ENCODE data around the gene ARIH1.

Gene ARIH1

DNA sequence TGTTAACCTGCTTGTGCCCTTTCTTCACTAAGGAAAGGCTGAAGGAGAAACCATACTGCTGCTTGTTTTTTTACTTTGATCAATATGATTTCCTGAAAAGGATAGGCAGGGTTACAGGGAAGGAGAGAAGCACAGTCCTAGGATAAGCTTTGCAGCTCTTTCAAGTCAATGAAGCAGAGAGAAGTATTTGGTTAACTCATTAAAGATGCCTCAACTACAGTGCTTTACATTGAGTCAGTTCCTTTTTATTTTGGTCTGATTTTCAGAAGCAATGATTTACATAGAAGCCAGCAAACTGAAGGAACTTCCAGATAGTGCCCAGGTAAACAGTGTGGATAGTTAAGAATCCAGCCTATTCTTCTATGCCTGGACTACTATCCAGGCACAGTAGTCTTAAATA lies 64.8 kb downstream of the ARIH1 start:
- DNase-seq = no peak

DNA sequence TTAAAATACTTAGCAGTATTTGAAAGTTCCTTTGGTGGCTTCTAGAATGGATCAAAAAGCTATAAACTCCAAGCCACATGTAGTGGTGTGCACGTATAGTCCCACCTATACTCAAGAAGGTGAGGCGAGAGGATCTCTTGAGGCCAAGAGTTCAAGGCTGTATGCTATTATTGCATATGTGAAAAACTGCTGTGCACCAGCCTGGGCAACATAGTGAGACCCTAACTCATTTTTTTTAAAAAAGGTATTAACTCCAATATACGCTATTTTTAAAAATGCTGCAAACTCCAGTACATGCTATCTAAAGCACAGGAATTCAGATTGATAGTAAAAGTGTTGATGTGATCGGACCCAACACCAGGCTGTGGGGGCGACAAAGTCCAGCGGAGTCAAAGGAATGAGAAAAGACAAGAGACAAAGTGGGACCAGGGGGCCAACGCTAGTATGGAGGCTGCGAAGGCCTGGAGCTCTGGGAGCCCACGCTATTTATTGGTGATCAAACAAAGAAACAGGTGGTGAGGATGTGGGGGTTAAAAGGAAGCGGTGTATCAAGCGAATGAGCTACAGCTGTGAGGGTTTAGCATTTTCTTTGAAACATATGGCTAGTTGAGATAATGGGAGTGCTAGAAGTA lies 66.6 kb downstream of the ARIH1 start:
- no peak for DNase-seq

DNA sequence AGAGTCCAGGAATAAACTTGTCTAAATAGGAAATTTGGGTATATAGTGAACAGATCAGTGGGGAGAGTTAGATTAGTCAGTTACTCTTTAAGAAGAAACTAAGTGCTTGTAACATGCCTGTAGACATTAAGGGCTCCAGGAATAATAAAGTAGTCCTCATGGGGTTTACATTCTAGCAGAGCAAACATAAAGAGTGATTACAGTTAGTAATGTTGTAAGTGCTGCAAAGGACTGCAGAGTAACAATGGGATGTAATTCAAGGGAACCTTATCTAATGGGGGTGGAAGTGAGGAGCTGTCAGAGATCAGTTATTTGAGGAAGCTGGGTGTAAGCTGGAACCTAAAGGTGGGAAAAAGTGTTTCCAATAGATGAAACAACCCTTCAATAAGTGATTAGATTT lies 67.5 kb downstream of the ARIH1 start:
- DNase-seq = no peak

DNA sequence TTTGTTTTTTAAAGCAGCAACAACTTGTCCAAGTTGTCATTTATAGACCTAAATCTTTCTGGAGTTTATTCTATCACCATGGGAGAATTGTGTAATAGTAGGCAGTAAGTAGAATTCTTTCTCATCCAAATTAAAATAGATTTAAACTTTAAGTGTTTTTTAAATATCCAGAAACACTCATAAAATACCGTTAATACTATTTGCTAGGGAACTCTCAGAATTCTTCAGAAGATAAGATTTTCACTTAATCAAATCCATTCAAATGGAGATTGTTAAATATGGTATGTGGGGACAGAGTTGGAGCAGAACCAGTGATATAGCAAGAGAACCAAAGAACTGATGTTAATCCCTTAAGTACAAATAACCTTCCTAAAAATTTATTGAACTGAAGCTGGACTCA lies 71.0 kb downstream of the ARIH1 start:
- no peak for DNase-seq

DNA sequence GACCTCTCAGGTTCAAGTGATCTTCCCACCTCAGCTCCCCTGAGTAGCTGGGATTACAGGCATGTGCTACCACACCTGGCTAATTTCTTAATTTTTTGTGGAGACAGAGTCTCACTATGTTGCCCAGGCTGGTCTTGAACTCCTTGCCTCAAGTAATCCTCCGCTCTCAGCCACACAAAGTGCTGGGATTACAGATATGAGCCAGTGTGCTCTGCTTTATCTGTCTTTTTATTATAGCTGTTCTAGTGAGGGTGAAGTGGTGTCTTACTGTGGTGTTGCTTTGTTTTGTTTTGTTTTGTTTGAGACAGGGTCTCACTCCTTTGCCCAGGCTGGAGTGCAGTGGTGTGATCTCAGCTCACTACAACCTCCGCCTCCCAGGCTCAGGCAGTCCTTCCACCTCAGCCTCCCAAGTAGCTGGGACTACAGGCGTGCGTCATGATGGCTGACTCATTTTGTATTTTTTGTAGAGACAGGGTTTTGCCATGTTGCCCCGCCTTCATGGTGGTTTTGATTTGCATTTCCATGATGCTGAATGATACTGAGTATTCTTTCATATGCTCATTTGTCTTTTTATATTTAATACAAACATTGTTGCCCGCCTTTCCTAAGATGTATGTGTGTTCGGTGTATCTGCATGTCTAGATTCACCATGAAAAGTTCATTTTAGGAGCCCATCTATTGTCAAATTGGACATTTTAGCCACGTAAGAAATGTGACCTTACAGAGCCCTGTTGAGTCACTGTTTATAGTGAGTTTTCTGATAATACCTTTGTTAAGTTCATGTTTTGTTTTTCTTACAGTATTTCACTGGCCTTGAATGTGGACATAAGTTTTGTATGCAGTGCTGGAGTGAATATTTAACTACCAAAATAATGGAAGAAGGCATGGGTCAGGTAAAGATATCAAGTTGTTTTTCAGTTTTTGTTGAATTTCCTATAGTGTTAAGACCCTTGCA lies 80.6 kb downstream of the ARIH1 start:
- DNase-seq = no peak

DNA sequence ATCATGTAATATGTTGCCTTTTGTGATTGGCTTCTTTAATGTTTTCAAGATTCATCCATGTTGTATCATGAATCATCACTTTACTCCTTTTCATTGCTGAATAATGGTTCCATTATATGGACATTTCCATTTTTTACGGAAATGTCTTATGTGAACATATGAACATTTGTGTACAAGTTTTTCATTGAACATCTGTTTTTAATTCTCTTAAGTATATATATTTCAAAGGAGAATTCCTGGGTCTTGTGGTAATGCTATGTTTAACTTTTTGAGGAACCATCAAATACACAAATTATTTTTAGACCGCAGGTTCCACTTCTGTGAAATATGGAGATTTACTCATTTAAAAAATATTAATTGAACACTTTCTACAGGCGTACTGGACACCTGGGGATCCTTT lies 85.7 kb downstream of the ARIH1 start:
- DNase-seq = no peak

DNA sequence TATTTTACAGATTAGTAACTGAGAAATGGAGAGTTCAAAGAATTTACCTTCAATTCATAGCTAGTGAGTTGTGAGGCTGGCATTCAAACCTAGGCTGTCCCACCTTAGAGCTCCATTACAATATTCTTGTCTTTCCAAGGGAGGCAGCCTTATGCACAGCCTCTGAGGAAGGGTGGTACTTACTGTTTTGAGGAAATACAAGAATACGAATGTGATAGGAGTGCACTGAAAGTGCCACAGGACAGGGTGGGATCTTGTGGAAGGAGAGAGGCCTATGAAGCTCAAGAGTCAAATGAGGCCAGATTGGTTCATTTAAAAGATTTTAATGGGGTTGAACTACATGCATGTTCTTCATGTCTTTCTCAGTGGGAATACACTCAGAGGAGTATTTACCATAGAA lies 86.3 kb downstream of the ARIH1 start:
- no peak for DNase-seq

DNA sequence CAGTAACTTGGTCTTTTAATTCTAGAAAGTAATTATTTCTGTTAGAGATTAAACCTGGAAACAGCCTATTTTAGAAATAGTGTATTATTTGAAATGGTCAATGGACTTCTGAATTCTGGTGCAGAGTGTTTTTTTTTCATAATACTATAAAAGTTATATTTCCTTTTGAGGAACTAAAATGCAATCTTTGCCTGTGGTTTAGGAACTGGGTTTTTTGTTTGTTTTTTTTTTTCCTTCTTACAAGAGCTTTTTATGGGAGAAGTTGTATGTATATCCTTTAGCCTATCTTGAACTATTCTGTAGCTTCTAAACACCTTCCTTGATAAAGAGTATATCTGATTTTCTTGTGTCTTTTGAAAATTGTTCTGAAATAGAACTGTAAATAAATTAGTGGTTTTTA lies 88.3 kb downstream of the ARIH1 start:
- no peak for DNase-seq

DNA sequence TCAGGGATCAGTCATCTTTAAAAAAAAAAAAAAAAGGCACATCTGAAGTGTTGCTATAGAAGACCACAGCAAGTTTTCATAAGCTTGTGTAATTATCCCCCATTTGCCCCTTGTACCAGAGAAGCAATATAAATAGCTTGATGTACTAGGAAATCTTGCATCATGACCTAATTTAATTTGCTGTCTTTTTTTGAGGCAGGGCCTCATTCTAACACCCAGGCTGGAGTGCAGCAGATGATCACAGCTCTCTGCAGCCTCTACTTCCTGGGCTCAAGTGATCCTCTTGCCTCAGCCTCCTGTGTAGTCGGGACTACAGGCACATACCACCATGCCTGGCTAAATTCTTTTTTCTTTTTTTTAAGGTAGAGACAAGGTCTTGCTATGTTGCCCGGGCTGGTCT lies 88.7 kb downstream of the ARIH1 start:
- DNase-seq = no peak

DNA sequence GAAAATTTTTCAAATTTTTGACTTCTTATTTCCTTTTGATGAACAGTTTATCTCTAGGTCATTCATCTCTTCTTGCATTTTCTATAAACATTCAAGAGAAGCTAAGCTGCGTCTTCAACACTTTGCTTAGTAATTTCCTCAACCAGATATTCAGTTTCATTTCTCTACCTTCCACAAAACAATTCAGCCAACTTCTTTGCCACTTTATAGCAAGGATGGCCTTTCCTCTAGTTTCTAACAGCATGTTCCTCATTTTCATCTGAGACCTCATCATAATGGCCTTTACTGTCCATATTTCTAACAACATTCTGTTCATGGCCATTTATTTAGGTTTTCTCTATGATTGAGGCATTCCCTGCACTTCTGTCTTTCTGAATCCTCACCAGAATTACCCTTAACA lies 90.0 kb downstream of the ARIH1 start:
- no peak for DNase-seq

DNA sequence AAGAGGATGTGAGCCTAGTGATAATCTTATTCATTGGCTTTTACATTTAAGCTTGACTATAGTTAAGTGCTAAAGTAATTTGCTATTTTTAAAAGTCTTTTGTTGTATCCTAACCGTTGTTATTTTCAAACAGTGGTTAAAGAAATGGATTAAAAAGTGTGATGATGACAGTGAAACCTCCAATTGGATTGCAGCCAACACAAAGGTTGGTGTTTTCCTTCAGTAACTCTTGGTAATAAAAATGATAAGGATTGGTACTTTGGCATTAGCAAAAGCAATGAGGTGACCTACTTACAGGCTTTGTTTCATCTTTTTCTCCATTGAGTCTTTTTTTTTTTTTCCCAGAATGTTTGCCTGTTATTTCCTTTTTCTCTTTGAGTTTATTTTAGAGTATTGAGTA lies 92.8 kb downstream of the ARIH1 start:
- DNase-seq = no peak

DNA sequence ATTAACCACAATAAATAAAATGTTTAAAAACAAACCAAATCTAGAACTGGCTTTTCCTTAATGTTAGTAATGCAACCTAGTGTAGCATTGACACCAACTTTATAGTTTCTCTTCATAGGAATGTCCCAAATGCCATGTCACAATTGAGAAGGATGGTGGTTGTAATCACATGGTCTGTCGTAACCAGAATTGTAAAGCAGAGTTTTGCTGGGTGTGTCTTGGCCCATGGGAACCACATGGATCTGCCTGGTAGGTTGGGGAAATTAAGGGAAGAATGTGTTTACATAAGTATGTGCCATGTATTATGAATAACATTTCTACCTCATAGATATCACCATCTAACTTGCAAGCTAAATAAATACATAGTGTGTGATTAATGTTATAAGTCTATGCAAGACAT lies 95.9 kb downstream of the ARIH1 start:
- DNase-seq = no peak

DNA sequence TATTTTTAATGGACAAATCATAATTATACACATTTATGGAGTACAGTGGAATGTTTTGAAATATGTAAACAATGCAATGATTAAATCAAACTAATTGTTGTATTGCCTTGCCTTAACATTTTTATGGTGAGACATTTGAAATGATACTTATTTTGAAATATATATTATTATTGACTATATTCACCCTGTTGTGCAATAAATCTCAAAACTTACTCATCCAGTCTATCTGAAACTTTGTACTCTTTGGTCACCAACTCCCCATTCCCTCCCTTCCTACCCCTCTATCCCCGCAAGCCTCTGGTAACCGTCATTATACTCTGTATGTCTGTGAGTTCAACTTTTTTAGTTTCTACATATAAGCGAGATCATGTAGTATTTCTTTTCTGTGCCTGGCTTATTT lies 105.7 kb downstream of the ARIH1 start:
- no peak for DNase-seq

DNA sequence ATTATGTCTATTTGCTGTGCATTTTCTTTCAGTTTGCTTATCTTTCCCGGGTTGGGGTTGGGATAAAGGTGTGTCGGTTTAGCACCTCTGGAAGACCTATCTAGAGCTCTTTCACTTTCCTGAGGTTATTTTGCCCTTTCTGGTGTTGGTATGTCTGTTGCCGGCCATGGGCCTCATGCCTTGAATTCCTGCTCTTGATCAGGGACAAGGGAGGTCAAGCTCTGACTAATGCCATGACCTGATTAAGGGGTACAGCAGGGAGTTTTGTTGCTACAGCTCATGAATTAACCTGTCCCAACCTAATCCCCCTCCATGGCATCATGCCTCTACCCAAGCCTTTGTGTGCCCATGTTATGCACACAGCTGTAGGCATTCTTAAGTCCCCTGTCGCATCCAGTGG lies 109.9 kb downstream of the ARIH1 start:
- DNase-seq = no peak

DNA sequence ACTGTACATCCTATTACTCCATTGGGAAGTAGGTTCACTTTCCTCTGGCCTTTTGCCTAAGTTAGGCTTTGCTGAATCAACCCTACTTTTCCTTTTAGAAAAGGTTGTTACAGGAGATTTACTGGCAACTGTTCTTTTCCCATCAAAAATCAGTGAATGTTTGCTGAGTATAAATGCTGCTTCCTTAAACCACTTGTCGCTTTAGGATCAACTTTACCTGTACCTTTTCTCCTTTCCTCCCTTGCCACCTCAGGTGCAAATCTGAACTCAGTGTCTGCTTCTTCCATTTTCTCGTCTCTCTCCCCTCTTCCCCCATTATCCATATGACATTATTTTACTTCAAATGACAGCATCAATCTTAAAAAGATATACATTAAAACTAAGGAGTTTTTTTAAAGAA lies 110.9 kb downstream of the ARIH1 start:
- no peak for DNase-seq

DNA sequence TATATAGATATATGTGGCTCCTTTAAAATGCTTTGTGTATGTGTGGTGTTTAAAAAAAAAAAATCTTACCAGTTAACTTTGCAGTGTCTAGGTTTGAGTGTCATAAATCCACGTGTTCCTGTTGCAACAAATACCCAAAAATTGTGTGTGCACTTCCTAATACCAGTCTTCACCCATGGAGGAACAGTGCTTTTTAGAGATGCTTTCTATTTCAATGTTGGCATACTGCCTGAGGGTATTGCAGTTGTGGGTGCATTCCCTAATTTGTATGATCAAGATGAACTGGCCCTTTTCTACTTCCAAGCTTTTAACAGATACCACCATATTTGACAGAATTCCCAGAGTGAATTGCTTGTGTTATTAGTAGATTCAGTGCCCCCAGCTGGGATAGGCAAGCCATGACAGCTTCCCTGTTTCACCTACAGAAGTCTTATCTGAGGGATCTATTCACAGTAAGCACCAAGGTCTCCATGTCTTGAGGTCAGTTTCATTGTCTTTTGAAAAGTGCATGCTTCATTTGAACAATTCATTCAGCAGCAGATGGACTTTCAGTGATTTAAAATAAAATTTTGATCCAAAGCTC lies 111.4 kb downstream of the ARIH1 start:
- peak in 4 of 58 donors; percentile 1 to 2 (median 1) for DNase-seq

DNA sequence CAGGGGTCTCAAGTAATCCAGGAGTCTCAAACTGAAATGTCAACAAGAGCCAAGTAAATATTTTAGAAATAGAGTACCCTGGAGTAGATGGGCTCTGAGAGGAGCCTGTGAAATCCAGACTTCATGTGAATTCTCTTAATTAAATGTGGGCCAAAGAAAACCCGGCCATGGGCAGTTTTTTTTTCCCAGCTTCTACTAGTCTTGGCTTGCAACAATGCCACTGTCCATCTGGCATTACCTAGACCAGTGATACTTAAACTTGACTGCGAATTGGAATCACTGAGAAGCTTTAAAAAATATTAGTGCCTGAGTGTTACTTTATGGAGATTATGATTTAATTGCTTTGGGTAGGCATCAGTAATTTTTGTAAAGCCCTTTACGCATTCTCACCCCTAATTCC lies 114.0 kb downstream of the ARIH1 start:
- no peak for DNase-seq

DNA sequence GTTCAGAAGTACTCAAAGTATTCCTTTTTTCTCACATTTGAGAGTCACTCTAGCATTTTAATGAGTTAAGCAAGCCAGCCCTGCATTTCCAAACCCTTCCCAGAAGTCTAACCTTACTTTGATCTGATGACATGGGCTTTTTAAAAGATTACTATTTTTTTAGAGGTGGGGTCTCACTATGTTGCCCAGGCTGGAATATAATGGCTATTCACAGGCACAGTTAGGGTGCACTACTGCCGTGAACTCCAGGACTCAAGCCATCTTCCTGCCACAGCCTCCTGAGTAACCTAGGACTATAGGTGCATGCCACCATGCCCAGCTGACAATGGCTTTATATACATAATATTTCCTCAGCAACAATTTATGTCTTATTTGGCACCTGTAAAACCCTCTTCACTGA lies 116.3 kb downstream of the ARIH1 start:
- no peak for DNase-seq

DNA sequence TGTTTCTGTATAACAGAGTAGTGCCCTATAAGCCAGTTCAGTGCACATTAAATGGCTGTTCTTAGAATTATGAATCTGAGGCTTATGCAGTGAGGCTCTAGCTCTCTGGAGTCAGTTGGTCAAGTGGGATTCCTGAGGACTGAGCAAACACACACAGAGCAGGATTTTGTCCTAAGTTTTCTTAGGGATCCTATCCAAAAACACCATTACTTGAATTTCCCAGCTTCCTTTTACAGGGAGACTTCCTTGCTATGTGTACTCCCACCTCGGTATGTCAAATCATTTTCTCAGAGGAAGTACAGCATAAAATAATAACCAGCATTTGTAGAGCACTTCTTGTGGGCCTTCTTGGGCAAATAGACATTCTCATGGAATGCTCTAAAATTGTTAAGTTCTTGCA lies 117.2 kb downstream of the ARIH1 start:
- no peak for DNase-seq

DNA sequence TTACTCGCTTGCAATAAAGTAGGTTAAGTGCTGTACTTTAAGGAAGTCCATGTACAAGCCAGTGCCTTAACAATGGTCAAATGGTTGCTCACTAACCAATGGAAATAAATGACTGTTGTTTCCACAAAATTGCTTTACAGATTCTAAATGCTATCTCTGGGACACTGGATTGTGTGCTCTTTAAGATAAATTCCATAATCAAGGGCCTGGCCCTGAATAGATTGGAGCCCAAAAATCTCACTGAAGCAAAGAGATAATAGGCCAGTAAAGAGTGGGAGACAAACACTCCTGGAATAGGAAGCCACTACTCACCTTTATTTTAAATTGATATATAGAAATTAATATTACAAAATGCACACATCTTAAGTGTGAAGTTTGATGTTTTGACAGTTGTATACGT lies 118.0 kb downstream of the ARIH1 start:
- no peak for DNase-seq

DNA sequence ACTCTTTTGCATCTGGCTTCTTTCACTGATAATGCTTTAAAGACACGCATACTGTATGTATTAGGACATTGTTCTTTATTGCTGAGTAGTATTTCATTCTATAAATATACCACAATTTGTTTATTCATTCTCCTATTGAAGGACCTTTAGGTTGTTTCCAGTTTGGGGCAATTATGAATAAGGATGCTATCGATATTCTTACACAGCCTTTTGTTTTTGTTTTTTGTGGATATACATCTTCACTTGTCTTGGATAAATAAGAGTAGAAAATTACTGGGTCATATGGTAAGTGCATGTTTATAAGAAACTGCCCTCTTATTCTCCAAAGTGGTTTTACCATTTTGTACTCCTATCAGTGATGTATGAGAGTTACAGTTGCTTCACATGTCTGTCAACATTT lies 118.5 kb downstream of the ARIH1 start:
- no peak for DNase-seq

DNA sequence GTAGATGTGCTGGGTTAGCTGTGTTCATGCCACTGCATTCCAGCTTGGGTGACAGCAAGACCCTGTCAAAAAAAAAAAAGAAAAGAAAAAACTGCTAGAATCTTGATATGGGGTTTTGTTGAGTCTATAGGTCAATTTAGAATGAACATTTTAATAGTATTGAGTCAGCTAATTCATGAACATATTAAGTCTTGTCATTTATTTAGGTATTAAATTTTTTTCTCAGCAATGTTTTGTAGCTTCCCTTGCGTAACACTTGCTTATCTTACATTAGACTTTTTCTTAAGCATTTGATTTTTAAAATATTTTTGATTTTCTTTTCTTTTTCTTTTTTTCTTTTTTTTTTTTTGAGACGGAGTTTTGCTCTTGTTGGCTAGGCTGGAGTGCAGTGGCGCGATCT lies 119.7 kb downstream of the ARIH1 start:
- DNase-seq = no peak

All from anterior cingulate cortex (tissue), 58 donors.